Spleen (tissue), 11 donors: ENCODE data around the gene GYS1. TPM values are rescaled to one million over a fixed set of nuclear protein-coding genes. Genes with fewer than 3 reads are reported as not detected.

Experiments used
- DNase-seq: peaks from one replicate; pipeline ENCODE4 v3.0.0-alpha.2; 2020
- H3K27ac ChIP-seq, 8 donors: fragments of 200-600 bp; sonication (generic) in 7 of 8; 1 replicate in 4 of 8; 2 replicates in 4 of 8; pipeline versions ENCODE4 v1.5.0 to v1.8.0; 2016 to 2021; ENCODE audit warnings: inconsistent platforms in 4 of 8, mild to moderate bottlenecking in 4 of 8, moderate library complexity in 1 of 8
- H3K27me3 ChIP-seq, 7 donors: fragments of 200-600 bp; sonication (generic) in 6 of 7; replicated peaks in 1 of 7; 1 replicate in 4 of 7; 2 replicates in 3 of 7; pipeline versions ENCODE4 v1.5.0 to v1.8.0; 2016 to 2021; ENCODE audit warnings: inconsistent platforms in 3 of 7, mild to moderate bottlenecking in 1 of 7
- H3K36me3 ChIP-seq, 6 donors: fragments of 200-600 bp; sonication (generic) in 5 of 6; 1 replicate in 4 of 6; 2 replicates in 2 of 6; pipeline versions ENCODE4 v1.5.0 to v1.8.0; 2016 to 2021; ENCODE audit warnings: inconsistent platforms in 2 of 6
- H3K4me1 ChIP-seq, 6 donors: fragments of 200-600 bp; sonication (generic) in 5 of 6; 1 replicate in 3 of 6; 2 replicates in 3 of 6; pipeline versions ENCODE4 v1.5.0 to v1.8.0; 2016 to 2021; ENCODE audit warnings: inconsistent platforms in 3 of 6
- H3K4me3 ChIP-seq, 8 donors: fragments of 200-600 bp; sonication (generic) in 7 of 8; 1 replicate in 4 of 8; 2 replicates in 4 of 8; pipeline versions ENCODE4 v1.5.0 to v1.8.0; 2016 to 2021; ENCODE audit warnings: inconsistent platforms in 4 of 8, mild to moderate bottlenecking in 4 of 8, moderate library complexity in 2 of 8
- H3K9me3 ChIP-seq, 8 donors: fragments of 200-600 bp; sonication (generic) in 7 of 8; 1 replicate in 4 of 8; 2 replicates in 4 of 8; pipeline versions ENCODE4 v1.5.0 to v1.8.0; 2016 to 2021; ENCODE audit warnings: inconsistent platforms in 4 of 8
- POLR2A ChIP-seq, 3 donors: fragments of 450-650 bp; IDR thresholded peaks; one replicate each; pipeline ENCODE4 v1.5.1; 2017; ENCODE audit warnings: antibody characterized with exemption in 3 of 3, mild to moderate bottlenecking in 1 of 3
- POLR2AphosphoS5 ChIP-seq, 3 donors: sonication (generic); formaldehyde crosslinking; IDR thresholded peaks; one replicate each; pipeline ENCODE4 v1.5.1; 2017; ENCODE audit warnings: antibody characterized with exemption in 3 of 3
- WGBS, 5 donors: extraction: QIAGEN DNeasy Blood & Tissue Kit in 3 of 5; methylation state at CpG; one replicate each; pipeline versions ENCODE4 v1.1.5 to v1.1.7; 2013 to 2018; 5-methylcytosine and 5-hydroxymethylcytosine counted together
- intact Hi-C: fragments of 100-400 bp; cut with DNase I; formaldehyde crosslinking; loops from one replicate; pipeline ENCODE4 v1.15.0; 2023; ENCODE audit warnings: low total_unique reads
- polyA plus RNA-seq, 3 donors: library from polyadenylated mRNA; stranded (reverse); fragments of 200-250 nt; gene quantifications; one replicate each; pipeline ENCODE4 v1.2.1, GENCODE V29; 2013
- total RNA-seq, 7 donors: library from RNA; depleted of rRNA in 3 of 7; stranded (reverse); fragments of >200 nt in 3 of 7; fragmentation: NEBNext Ultra II Directional in 4 of 7; extraction: Animal tissue kit (Norgen Biotek cat#: 25700) in 4 of 7; gene quantifications; one replicate each; pipeline versions ENCODE4 v1.1.0 to v1.2.1, GENCODE V29; 2016 to 2021
- TF ChIP-seq, protein P1 (sequence below), 11 experiments: fragments of 200-600 bp in 7 of 11; fragments of 450-650 bp in 4 of 11; sonication (generic) in 4 of 11; IDR thresholded peaks in 8 of 11; conservative IDR thresholded peaks in 3 of 11; 1 replicate in 7 of 11; 2 replicates in 4 of 11; pipeline versions ENCODE4 v1.4.0 to v1.8.0; 2016 to 2021; ENCODE audit warnings: antibody characterized with exemption in 11 of 11, inconsistent platforms in 4 of 11, mild to moderate bottlenecking in 1 of 11
- donor health status: healthy with polysubstance abuse.
- donor health status: DM: no; HTN: no; CAD: no; lungs with moderate emphysema.
- donor health status: DM: no; HTN: no; CAD: no.
- donor health status: Bipolar disorder and iron deficiency.
- donor health status: healthy.
- donor health status: DM: no; HTN: no; CAD: no.
- donor health status: DM: yes; HTN: yes; CAD: no.

Gene GYS1
- total and polyA plus RNA-seq, 10 donors = 11.9 to 47.1 (median 30.5) TPM

DNA sequence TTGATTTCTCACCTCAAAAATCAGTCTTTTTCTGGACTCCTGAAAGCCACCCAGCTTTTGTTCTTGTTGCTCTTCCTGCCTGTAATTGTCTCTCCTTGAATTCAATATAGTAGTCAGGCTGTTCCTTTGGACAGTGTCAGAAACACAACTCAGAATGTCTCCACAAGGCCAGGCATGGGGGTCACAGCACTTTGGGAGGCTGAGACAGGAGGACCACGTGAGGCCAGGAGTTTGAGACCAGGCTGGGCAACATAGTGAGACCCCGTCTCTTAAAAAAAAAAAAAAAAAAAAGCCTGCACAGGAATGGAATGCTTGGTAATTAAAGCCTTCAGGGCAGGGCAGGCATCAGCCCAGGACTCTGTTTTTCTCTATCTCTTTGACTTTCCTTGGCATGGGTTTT lies 47.3 kb downstream of the GYS1 start:
- Histone ChIP-seq H3K9me3 (peaks cover 0 to 23% (median 14%) of the 10 kb centered on the region in 8 donors), H3K27me3 (no peaks in the 10 kb centered on the region), H3K4me1 (peaks cover 0 to 16% (median 0%) of the 10 kb centered on the region in 6 donors), H3K4me3 (no peak overlapping the region), H3K36me3 (peaks cover 0 to 2% (median 0%) of the 10 kb centered on the region in 6 donors), H3K27ac (no peak overlapping the region)
- no peak for DNase-seq
- intact Hi-C loops = no loop called here
- TF ChIP-seq, protein P1, sequence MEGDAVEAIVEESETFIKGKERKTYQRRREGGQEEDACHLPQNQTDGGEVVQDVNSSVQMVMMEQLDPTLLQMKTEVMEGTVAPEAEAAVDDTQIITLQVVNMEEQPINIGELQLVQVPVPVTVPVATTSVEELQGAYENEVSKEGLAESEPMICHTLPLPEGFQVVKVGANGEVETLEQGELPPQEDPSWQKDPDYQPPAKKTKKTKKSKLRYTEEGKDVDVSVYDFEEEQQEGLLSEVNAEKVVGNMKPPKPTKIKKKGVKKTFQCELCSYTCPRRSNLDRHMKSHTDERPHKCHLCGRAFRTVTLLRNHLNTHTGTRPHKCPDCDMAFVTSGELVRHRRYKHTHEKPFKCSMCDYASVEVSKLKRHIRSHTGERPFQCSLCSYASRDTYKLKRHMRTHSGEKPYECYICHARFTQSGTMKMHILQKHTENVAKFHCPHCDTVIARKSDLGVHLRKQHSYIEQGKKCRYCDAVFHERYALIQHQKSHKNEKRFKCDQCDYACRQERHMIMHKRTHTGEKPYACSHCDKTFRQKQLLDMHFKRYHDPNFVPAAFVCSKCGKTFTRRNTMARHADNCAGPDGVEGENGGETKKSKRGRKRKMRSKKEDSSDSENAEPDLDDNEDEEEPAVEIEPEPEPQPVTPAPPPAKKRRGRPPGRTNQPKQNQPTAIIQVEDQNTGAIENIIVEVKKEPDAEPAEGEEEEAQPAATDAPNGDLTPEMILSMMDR (IDR thresholded peaks at IDR 0.05 in 8 of 11, conservative IDR thresholded peaks at IDR 0.05 in 3 of 11) = no peak
- TF ChIP-seq POLR2A (IDR thresholded peaks at IDR 0.05) = no peak
- no peak for TF ChIP-seq POLR2AphosphoS5 (IDR thresholded peaks at IDR 0.05)
- WGBS, 5 donors = 75 to 96% (median 84%) methylated on average over 2 of the region's 2 CpGs

DNA sequence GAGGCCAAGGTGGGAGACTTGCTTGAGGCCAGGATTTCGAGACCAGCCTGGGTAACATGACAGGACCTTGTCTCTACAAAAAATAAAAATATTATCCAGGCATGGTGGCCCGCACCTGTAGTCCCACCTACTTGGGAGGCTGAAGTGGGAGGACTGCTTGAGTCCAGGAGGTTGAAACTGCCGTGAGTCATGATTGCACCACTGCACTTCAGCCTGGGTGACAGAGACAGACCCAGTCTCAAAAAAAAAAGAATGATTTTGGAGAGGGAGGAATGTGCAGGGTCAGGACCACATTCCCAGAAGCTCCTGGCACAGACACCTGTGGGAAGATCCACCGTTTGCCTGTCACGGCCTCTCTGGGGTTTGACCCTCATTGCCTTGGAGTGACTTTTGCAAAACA lies 47.7 kb downstream of the GYS1 start:
- no peak for TF ChIP-seq POLR2A (IDR thresholded peaks at IDR 0.05)
- TF ChIP-seq, protein P1 (IDR thresholded peaks at IDR 0.05 in 8 of 11, conservative IDR thresholded peaks at IDR 0.05 in 3 of 11) = no peak
- TF ChIP-seq POLR2AphosphoS5 (IDR thresholded peaks at IDR 0.05) = no peak

DNA sequence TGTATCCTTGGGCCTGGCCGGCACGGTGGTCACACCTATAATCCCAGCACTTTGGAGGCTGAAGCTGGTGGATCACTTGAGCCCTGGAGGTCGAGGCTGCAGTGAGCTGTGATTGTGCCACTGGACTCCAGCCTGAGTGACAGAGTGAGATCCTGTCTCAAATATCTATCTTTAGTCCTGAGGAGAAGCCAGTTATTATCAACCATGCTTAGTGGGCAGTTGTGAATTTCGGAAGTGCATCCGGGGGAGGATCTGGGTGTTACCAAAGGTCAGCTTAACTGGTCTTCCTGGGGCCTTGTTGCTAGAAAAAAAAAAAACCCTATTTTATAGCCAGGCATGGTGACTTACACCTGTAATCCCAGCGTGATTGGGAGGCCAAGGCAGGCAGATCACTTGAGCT lies 50.0 kb downstream of the GYS1 start:
- Histone ChIP-seq H3K27ac (peak overlapping the region in 3 of 8 donors; percentile 38 to 52 (median 40)), H3K4me3 (no peak overlapping the region), H3K4me1 (peaks cover 0 to 8% (median 0%) of the 10 kb centered on the region in 6 donors), H3K27me3 (no peaks in the 10 kb centered on the region), H3K9me3 (peaks cover 0 to 27% (median 15%) of the 10 kb centered on the region in 8 donors), H3K36me3 (peaks cover 0 to 4% (median 0%) of the 10 kb centered on the region in 6 donors)
- WGBS, 5 donors = 72 to 89% (median 73%) methylated on average over 6 of the region's 6 CpGs
- TF ChIP-seq POLR2A (IDR thresholded peaks at IDR 0.05) (no peak), POLR2AphosphoS5 (IDR thresholded peaks at IDR 0.05) (no peak)
- TF ChIP-seq, protein P1 (IDR thresholded peaks at IDR 0.05 in 8 of 11, conservative IDR thresholded peaks at IDR 0.05 in 3 of 11) = no peak
- intact Hi-C loops = no loop called here
- no peak for DNase-seq

More for the DNA sequence above, 47.7 kb downstream of the GYS1 start:
- intact Hi-C loops = no loop called here
- H3K9me3 ChIP-seq = peaks cover 0 to 27% (median 15%) of the 10 kb centered on the region in 8 donors
- H3K36me3 ChIP-seq = peaks cover 0 to 4% (median 0%) of the 10 kb centered on the region in 6 donors
- H3K4me3 ChIP-seq = no peak overlapping the region
- H3K27me3 ChIP-seq = no peaks in the 10 kb centered on the region
- DNase-seq = no peak
- 86 to 92% (median 87%) methylated on average over 5 of the region's 5 CpGs for WGBS, 5 donors
- H3K4me1 ChIP-seq = peaks cover 0 to 12% (median 0%) of the 10 kb centered on the region in 6 donors
- H3K27ac ChIP-seq = no peak overlapping the region

DNA sequence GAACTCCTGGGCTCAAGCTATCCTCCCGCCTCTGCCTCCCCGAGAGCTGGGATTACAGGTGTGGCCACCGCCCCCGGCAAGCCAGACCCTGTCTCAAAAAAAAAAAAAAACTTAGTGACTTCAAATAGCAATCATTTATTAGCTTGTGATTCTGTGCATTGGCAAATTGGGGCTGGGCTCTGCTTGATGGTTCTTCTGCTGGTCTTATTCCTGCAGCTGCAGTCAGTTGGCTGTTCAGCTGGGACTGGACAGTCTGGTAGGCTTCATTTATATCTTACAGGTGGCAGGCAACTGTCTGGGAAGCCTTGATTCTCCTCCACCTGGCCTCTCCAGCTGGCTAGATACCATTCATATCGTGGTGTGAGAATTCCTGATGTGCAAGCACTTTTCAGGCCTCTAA lies 52.2 kb downstream of the GYS1 start:
- TF ChIP-seq POLR2AphosphoS5 (IDR thresholded peaks at IDR 0.05) = no peak
- TF ChIP-seq, protein P1 (IDR thresholded peaks at IDR 0.05 in 8 of 11, conservative IDR thresholded peaks at IDR 0.05 in 3 of 11) = no peak
- no peak for TF ChIP-seq POLR2A (IDR thresholded peaks at IDR 0.05)
- peaks cover 0 to 11% (median 3%) of the 10 kb centered on the region in 8 donors for H3K9me3 ChIP-seq
- DNase-seq = no peak
- peaks cover 0 to 4% (median 0%) of the 10 kb centered on the region in 6 donors for H3K36me3 ChIP-seq
- intact Hi-C loops = no loop called here
- no peak overlapping the region for H3K4me3 ChIP-seq
- H3K27me3 ChIP-seq = no peaks in the 10 kb centered on the region
- peaks cover 0 to 8% (median 0%) of the 10 kb centered on the region in 6 donors for H3K4me1 ChIP-seq
- H3K27ac ChIP-seq = no peak overlapping the region
- WGBS, 5 donors = 94 to 99% (median 97%) methylated on average over 5 of the region's 5 CpGs
